Measurements from ENCODE around the gene SLC17A9.
A peak's percentile ranks its signal among the peaks of the same experiment; 100 is the strongest.
"Not testable (repeated sequence)": the region's sequence is repeated elsewhere in the genome, so short reads cannot be mapped to it uniquely, and the experiment has no call there.

The SLC17A9 gene

DNA sequence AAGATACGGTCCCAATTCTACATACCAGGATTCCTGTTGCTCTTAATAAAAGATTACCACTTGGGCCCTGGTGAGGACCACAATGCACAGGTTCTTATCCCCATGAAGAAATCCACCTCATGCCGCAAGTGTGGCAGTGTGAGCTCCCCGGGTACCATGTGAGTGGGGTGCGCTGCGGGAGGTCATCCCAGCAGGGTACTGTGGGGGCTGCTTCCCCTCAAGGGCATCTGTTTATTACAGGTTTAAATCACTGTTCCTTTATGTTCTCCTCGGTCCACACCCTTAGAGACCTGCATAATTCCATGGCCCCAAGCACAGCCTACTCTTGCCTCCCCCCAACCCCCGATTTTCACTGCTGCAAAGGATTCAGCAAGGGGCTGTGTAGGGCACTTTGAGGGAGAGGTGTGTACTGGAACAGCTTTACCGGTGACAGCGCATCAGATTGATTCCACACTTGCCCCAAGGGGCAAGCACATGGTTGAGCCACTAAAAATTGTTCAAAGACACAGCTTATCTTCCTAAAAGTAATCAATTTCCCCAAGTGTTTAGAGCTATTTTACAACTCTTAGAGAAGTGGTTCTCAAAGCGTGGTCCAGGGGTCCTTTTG is 32.4 kb upstream of the SLC17A9 start:
- no peak for DNase-seq (ENCODE audit: low spot score)

DNA sequence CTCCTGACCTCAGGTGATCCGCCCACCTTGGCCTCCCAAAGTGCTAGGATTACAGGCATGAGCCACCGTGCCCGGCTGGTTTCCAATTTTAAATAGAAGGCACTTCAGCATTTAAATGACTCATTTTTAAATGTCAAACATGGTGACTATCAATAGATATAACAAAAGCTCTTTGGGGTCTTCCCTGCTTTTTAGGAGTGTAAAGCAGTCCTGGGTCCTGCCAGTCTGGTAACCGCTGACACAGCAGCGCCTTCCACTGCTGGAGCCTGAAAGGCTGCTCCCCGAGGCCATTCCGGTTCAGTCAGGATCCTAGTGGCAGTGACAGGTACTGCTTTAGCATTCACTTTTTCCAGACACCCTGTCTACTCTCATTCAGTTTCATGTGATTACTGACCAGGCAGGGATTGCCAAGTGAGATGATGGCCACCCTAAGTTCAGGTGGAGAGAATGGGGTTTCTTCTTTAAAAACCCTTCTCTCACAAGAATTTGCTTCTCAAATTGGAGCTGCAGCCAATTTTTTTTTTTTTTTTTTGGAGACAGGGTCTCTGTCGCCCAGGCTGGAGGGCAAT is 31.3 kb upstream of the SLC17A9 start:
- DNase-seq (ENCODE audit: low spot score): peak; percentile 73

DNA sequence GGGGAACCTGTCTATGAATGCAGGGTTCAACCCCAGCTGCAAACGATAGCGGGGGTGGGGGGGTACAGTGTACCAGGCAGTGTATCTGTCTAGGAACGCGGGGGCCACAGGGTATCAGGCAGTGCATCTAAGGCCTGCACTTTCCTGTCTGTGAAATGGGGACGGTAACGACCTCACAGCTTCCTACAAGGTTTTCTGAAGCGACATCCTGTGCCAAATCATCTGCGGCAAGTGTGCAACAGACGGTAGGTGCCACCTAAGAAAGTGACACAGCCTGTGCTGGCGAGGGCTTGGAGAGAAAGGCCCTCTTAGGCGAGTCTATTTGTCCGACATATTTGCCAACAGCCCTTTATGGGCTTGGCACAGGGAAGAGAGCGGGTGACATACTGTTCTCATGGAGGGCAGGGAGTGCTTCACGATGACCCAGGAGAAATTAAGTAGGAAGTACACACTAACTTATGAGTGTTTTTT is 30.0 kb upstream of the SLC17A9 start:
- no peak for DNase-seq (ENCODE audit: low spot score)

DNA sequence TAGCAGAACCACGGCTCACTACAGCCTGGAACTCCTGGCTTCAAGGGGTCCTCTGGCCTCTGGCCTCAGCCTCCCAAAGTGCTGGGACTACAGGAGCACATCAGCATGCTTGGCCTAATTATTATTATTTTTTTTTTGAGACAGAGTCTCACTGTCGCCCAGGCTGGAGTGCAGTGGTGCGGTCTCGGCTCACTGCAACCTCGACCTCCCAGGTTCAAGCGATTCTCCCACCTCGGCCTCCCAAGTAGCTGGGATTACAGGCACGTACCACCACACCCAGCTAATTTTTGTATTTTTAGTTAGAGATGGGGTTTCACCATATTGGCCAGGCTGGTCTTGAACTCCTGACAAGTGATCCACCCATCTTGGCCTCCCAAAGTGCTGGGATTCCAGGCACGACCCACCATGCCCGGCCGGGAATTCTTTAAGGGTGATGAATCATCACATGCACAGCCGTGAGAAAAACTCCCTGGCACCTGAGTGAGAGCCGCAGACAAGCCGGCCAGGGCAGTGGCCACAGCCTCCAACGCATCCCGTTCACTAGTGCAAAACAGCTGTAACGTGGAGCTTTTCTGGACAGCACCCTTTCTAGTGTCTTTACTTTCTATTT is 29.3 kb upstream of the SLC17A9 start:
- not testable (repeated sequence) for DNase-seq (ENCODE audit: low spot score)

DNA sequence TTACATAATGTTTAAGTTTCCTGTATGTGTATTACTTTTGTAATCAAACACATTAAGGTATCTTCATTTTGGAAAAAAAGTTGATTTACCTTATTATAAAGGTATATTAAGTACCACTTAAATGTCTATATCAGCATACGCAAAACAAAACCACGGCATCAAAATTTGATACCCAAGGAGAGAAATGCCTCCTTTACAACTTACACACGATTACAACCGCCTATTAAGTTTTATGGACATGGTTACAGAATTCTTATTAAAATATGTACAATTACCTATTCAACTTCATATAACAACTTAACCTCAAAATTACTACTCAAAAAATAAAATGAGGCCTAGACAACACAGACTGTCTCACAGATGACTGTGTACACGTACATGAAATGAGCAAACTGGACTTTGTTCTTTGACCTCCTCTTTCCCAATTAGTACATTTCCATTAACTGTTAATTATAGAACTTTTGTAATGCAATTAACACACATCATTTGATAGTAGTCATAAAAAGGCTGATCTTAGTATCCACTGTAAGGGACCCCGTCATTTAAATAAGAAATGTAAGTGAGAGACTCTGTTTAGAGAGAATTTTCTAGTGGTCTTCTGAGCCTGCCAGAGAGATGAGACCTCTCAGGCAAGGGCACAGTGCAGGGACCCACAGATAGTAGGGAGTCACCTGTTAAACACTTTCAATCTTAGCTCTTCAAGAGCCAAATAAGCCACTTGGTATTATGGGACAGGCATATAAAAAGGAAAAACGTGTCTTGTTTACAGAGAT is 28.7 kb upstream of the SLC17A9 start:
- no peak for DNase-seq (ENCODE audit: low spot score)

DNA sequence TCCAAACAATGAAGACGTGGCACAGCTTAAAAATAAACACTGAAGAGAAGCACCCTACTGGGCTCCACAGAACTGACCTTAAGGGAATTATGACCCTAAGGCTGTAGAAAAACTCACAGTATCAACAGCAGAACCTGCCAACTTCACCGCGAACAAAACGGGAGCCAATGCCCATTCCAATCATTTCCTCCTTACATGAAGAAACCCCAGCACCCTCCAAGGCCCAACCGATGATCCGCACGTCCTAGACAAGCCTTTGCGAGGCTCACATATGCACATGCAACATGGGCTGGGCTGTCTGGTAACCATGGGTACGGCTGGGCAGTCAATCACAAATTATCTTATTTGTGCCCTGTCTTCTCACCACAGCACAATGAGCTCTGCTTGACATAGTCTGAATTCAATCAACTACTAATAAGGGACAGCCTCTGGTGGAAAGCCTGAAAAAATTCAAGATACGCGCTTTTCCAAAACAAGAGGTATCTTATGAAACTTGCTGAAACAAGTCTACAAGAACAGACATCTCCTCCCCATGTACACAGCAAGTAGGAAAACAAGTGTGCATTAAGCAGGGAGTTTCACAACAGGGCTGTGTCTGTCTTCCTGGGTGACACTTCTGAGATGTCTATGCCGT is 27.9 kb upstream of the SLC17A9 start:
- no peak for DNase-seq (ENCODE audit: low spot score)

DNA sequence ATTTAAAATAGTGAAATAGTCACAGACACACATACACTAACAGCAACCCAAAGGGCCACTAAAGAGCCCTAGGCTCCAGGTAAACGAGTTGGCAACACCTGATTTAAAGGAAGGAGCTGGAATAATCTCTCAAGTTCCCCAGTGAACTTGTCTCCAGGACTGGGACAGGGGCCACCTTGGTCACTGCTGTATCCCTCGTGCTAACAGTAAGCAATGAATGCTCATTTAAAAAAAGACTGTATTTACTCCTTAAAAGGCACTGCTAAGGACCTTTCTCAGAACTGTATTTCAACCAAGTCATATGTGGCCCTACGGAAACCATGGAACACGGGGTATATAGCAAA is 27.5 kb upstream of the SLC17A9 start:
- no peak for DNase-seq (ENCODE audit: low spot score)

DNA sequence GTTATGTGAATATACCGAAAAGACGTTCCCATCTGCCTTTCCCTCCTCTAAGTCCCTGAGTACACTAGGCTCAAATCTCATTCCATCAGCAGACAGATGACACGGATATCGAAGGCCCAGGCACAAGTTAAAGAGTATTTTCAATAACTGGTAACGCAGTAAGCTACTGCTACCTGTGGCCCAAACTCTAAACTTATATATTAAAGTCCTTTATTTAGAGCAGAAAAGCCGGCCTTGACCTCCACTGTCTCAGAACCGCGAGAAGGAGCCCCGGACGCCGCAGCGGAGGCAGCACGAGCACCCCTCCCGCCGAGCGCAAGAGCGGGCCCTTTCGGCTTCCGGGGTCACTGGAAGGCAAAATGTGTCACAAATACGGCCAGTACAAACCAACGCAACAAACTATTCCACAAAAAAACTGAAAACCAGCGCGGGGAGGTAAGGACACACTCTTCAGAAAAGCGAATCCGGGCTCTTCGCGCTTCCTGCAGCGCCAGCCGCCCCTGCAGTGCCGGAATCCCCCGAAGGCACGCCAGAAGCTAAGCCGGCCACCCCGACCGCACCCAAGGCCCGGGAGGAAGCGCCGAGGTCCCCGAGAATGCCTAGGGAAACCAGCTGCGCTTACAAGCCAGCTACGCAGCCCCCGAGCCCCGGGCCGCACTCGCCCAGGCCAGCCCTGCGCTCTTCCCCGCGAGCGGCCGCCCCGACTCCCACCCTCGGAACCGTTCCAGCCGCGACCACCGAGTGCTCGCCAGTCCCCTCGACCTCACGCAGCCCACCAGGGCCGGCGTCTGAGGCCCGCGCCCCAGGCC is 26.9 kb upstream of the SLC17A9 start:
- peak; percentile 53 for DNase-seq (ENCODE audit: low spot score)

DNA sequence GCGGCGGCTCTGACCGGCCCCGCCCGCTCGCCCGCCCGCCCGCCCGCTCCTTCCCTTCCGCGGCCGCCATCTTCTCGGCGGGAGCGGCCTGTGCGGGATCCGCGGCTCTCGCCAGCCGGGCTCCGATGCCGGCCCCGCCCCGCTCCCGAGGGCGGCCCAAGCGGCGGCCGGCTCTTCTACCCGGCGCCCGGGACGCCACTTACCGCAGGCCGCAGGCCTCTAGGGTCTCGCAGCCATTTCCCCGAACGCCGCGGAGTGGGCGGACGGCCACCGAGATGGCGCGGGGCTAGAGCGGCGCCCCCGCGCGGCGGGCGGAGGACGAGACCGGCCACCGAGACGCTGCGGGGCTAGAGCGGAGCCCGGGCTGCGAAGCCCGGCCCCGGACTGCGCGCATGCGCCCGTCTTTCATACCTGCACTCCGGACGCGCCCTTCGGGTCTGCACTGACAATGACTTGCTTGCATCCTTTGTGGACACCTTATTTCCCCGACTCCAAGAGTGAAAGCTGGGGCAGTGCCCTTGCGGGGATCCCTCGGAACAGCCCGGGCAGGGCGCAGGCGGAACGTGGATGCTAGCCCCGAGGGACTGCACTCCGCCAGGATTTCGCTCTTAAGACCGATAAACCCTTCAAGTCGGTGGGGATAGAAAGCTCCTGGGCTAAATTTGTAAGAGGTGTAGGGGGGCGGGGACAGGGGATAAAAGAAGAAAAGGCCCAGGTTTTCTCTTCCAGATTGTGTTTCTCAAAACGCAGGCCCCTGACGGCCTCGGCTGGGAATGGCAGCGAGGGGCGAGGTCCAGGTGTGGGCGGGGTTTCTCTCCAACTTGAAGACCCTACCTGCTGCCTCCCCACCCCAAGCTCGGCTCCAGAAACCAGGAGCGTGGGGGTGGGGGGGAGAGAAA is 26.0 kb upstream of the SLC17A9 start, which contains the start of gene DIDO1:
Gene DIDO1, minus strand, starts transcription at position 277 of the 899 bp plus-strand sequence.
- peak; percentile 98 for DNase-seq (ENCODE audit: low spot score)

DNA sequence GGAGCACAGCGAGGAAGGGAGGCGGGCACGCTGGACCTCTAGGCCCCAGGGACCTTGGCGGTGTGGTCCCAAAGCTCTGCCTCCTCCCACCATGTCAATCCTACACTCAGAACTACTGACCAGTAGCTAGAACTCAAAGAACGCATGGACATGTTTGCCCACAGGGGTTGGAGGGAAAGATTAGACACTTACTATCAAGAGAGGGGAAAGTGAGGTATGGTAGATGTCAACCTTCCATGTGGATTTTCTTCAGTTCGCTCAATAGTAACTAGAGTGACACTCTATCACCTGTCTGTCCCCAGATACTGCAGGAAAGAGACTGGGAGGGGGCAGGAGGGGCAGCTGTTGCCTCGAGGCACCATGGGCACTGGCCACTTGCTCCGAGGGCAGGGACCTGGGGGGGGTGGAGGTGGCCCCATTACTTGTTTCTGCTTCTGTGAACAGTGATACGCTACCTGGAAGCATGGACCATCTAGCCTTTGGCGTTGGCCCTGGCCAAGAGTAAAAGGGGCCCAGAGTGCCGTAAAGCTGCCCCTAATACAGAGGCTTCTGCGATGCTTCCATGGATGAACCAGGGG is 25.3 kb upstream of the SLC17A9 start:
- no peak for DNase-seq (ENCODE audit: low spot score)

DNA sequence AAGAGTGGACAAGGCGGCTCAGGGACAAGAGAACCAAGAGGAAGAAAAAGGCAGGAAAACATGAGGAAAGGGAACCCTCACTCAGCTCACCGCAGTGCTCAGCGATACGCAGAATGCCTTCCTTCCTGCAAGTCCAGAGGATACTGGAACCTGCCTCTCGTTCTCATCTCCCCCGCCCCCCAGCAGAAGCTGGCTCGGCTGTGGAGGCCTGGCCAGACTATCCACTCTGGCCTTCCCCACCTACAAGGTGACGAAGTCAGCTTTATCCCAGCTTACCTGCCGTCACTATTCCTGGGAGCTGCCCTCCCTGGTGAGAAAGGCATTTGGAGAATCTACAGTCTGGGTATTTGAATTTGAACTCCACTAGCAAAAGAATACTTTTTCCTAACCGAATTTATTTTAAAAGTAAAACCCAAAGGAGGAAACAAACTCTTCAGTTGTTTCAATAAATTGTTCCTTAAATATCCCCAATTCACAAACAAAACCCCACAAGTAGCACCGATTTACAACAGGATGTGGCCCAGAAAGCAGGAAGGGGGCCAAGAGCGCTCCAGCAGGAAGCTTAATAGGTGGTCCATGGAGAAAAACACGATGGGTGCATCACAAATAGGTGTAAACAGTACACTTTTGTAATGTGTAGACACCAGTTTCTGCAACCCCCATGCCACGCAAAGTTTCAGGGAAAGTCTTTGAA is 24.1 kb upstream of the SLC17A9 start:
- DNase-seq (ENCODE audit: low spot score): no peak

DNA sequence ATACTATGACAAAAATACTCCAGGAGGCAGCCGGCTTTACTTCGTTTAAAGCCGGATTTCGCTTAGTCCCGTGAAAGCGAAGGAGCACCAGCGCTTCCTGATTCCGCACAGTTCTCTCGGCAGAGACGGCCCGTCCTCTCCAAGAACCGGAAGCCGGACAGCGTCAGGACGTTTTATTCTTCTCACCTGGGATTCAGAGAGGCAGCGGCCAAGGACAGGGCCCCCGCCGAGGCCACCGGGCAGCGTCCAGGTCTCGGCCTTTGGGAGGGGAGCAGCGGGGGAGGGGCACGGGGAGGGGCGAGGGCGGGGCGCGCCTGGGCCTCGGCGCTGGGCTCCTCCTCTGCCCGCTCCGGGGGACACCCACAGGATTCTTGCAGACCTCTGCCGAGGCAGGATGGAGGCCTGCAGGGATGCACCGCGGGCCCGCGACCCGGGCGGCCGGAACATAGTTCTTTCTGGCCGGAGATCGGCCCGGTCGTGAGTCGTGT is 23.4 kb upstream of the SLC17A9 start:
- peak; percentile 72 for DNase-seq (ENCODE audit: low spot score)

DNA sequence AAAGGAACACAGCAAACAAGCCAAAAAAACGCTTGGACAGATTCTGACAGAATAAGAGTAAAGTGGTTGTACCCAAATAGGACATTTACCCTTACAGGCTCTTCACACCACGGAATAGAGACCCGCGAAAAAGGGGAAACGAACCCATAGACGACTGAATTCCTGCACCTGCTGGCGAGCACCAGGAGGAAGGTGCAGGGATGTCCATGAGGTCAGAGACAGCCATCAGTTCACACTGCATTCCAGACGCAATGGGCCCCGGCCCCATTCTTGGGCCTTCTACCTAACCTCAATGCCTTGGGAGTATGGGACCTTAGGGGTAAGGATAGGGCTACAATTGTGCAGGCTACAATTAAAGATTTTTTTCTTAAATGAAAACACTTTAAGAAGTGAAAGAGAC is 21.0 kb upstream of the SLC17A9 start:
- no peak for DNase-seq (ENCODE audit: low spot score)

DNA sequence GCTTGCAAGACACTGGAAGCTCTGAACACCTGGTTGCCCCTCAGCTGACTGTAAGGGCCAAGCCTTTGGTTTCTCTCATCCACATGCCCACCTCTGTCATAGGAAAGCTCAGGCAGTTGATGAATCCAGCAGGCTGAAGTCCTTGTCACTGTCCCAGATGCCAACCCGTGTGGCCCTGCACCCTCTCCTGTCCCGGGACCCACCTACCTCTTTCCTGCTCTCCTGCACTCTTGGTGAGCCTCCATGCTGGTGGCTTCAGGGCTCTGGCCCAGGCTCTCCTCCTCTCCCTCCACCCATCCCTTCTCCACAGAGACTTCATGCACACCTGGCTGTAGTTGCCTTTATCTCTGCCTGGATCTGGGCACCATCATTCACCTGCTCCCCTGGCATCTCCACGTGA is 18.5 kb upstream of the SLC17A9 start:
- no peak for DNase-seq (ENCODE audit: low spot score)

DNA sequence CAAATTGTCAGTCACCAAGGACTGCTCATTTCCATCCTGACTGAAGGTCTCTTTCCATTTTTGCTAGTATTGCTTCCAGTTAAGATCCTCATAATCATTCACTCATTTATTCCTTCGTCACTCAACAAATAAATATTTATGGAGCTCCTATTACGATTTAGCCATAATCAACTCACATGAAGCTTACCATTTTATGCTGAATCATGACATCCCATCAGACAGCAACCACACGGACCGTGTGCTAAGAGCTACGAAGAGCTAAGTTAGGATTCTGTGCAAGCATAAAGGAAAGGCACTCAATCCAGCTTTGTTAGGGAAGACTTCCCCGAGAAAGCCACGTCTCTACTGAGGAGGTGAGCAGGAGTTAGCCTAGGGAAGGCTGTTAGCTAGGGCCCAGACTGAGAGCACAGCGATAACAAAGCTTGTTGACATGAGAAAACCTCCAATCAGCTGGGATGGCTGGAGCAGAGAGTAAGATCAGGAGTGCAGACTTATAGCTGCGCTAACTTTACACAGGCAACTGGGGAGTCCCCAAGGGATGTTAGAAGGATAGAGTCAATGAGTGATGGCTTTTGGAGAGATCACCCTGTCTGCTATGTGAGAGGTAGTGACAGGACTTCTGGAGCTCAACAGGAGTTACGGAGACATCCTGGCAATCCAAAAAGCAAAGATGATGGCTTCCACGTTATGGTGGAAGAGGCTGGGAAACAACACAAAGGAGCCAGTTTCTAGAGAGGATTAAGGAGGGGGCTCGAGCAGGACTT is 17.1 kb upstream of the SLC17A9 start:
- DNase-seq (ENCODE audit: low spot score): no peak

DNA sequence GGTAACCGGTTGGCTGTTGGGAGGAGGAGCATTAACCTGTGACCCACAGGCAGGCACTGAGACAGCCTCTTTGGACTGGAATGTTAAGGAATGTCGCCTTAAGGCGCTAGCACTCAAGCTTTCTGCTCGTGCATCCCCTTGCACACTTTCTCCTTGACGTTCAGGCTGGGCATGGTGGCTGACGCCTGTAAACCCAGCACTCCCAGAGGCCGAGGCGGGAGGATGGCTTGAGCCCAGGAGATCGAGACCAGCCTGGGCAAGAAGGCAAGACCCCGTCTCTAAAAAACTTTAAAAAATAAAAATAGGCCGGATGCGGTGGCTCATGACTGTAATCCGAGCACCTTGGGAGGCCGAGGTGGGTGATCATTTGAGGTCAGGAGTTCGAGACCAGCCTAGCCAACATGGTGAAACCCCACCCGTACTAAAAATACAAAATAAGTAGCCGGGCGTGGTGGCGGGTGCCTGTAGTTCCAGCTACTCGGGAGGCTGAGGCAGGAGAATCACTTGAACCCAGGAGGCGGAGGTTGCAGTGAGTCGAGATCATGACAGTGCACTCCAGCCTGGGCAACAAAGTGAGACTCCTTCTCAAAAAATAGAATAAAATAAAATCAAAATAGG is 16.4 kb upstream of the SLC17A9 start:
- DNase-seq (ENCODE audit: low spot score): no peak

DNA sequence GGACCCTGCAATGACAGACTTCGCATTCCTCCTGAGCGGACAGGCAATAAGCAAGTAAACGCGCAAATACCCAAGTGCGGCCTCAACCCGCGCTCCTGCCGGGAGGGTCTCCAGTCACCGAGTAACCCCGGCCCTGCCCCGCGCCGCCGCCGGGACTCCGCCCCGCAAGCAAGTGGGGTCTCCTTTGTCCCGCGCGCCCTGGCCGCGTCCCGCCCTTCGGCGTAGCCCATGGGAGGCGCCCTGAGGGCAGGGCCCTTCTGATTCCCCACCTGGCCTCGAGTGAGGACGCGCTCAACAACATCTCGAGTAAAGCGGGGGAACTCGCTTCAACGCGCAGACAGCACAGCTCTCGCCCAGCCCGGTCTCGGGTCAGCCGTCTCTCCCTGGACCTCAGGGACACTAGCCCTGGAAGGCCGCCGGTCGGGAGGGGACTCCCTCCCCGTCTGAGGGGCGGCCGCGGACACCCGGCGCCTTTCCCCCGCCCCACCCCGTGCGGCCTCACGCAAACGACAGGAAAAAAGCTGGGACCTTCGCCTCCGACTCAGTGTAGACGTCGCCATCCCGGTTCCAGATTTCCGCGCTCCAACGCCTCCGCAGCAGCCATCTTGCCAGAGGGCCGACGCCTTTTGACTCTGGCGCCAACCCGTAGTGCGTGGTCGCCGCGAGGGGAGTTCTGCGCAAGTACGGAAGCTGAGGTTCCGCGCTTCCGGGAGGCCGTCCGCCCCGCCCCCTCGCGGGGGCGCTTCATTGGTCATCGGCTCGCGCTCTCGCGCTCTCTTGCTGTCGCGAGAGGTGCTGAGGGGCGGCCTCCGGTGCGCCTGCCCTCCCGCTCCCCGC is 15.0 kb upstream of the SLC17A9 start:
- peak; percentile 98 for DNase-seq (ENCODE audit: low spot score)
